Mesenchymal stem cell (in vitro differentiated cells and primary cell): ENCODE measurements around the gene CKAP2L.

Experiments
- DNase-seq: peaks from one replicate; pipeline ENCODE4 v3.0.0-alpha.2; 2013
- H2AFZ ChIP-seq: one replicate; pipeline ENCODE4 v1.6.1; 2013; ENCODE audit warnings: low read depth, mild to moderate bottlenecking, control low read depth, inconsistent platforms, low read length, moderate library complexity
- H2AK5ac ChIP-seq: 2 replicates; pipeline ENCODE4 v1.6.1; 2013; ENCODE audit warnings: low read length, moderate library complexity, mild to moderate bottlenecking, inconsistent platforms; ENCODE audit not compliant: severe bottlenecking
- H2BK120ac ChIP-seq: one replicate; pipeline ENCODE4 v1.6.1; 2013; ENCODE audit warnings: low read depth, mild to moderate bottlenecking, inconsistent platforms, low read length, moderate library complexity
- H2BK12ac ChIP-seq, 2 experiments: one replicate each; pipeline ENCODE4 v1.6.1; 2013; ENCODE audit warnings: inconsistent platforms in 2 of 2, low read length in 2 of 2, mild to moderate bottlenecking in 2 of 2, moderate library complexity in 2 of 2, control low read depth in 1 of 2
- H2BK15ac ChIP-seq: one replicate; pipeline ENCODE4 v1.6.1; 2013; ENCODE audit warnings: mild to moderate bottlenecking, low read depth, inconsistent platforms; ENCODE audit not compliant: poor library complexity, severe bottlenecking
- H2BK5ac ChIP-seq: 2 replicates; pipeline ENCODE4 v1.6.1; 2013; ENCODE audit warnings: low read depth, mild to moderate bottlenecking, low read length, control low read depth, inconsistent platforms; ENCODE audit not compliant: poor library complexity, severe bottlenecking
- H3K14ac ChIP-seq, 2 experiments: one replicate each; pipeline ENCODE4 v1.6.1; 2013; ENCODE audit warnings: inconsistent platforms in 2 of 2, low read length in 2 of 2, control low read depth in 1 of 2, mild to moderate bottlenecking in 1 of 2, moderate library complexity in 1 of 2
- H3K18ac ChIP-seq, 2 experiments: one replicate each; pipeline ENCODE4 v1.6.1; 2013; ENCODE audit warnings: inconsistent platforms in 2 of 2, low read length in 2 of 2, control low read depth in 1 of 2, low read depth in 1 of 2, mild to moderate bottlenecking in 1 of 2
- H3K23ac ChIP-seq, 2 experiments: one replicate each; pipeline ENCODE4 v1.6.1; 2013; ENCODE audit warnings: inconsistent platforms in 2 of 2, low read length in 2 of 2, mild to moderate bottlenecking in 2 of 2, moderate library complexity in 2 of 2, control low read depth in 1 of 2
- H3K27ac ChIP-seq: 2 replicates; pipeline ENCODE4 v1.5.1; 2013; ENCODE audit warnings: mild to moderate bottlenecking, moderate library complexity, low read length, control low read depth, inconsistent platforms; ENCODE audit not compliant: poor library complexity, severe bottlenecking
- H3K27me3 ChIP-seq, 2 experiments: 2 replicates each; pipeline versions ENCODE4 v1.6.1 to v1.7.0; 2013; ENCODE audit warnings: low read length in 2 of 2, mild to moderate bottlenecking in 2 of 2, moderate library complexity in 2 of 2, control low read depth in 1 of 2, inconsistent platforms in 1 of 2; ENCODE audit not compliant: control insufficient read depth in 1 of 2, insufficient read depth in 1 of 2
- H3K36me3 ChIP-seq, 2 experiments: 2 replicates each; pipeline versions ENCODE4 v1.6.1 to v1.7.0; 2013; ENCODE audit warnings: low read length in 2 of 2, control low read depth in 1 of 2, inconsistent platforms in 1 of 2, low read depth in 1 of 2, mild to moderate bottlenecking in 1 of 2; ENCODE audit not compliant: insufficient read depth in 2 of 2, control insufficient read depth in 1 of 2
- H3K4ac ChIP-seq, 2 experiments: one replicate each; pipeline ENCODE4 v1.6.1; 2013; ENCODE audit warnings: inconsistent platforms in 2 of 2, low read length in 2 of 2, mild to moderate bottlenecking in 2 of 2, moderate library complexity in 2 of 2, control low read depth in 1 of 2, low read depth in 1 of 2
- H3K4me1 ChIP-seq: 2 replicates; pipeline ENCODE4 v1.6.1; 2013; ENCODE audit warnings: low read depth, low read length, control low read depth; ENCODE audit not compliant: control insufficient read depth, insufficient read depth
- H3K4me2 ChIP-seq: 2 replicates; pipeline ENCODE4 v1.6.1; 2013; ENCODE audit warnings: low read length, mild to moderate bottlenecking, inconsistent platforms; ENCODE audit not compliant: poor library complexity, severe bottlenecking
- H3K4me3 ChIP-seq, 2 experiments: 2 replicates each; pipeline versions ENCODE4 v1.5.1 to v1.7.0; 2013; ENCODE audit warnings: low read length in 2 of 2, mild to moderate bottlenecking in 2 of 2, control low read depth in 1 of 2, low read depth in 1 of 2; ENCODE audit not compliant: insufficient read depth in 1 of 2
- H3K79me1 ChIP-seq: replicated peaks from 2 replicates; pipeline ENCODE4 v1.6.1; 2013; ENCODE audit warnings: mild to moderate bottlenecking, control low read depth, low read length, inconsistent platforms; ENCODE audit not compliant: poor library complexity, severe bottlenecking
- H3K9ac ChIP-seq: 2 replicates; pipeline ENCODE4 v1.7.0; 2013; ENCODE audit warnings: mild to moderate bottlenecking, low read length, moderate library complexity
- H3K9me3 ChIP-seq: 2 replicates; pipeline ENCODE4 v1.7.0; 2013; ENCODE audit warnings: mild to moderate bottlenecking, low read length; ENCODE audit not compliant: control insufficient read depth
- H4K8ac ChIP-seq: one replicate; pipeline ENCODE4 v1.6.1; 2013; ENCODE audit warnings: inconsistent platforms, mild to moderate bottlenecking, low read length, moderate library complexity
- H4K91ac ChIP-seq: one replicate; pipeline ENCODE4 v1.6.1; 2013; ENCODE audit warnings: mild to moderate bottlenecking, low read length, inconsistent platforms
- WGBS: methylation state at CpG from one replicate; pipeline ENCODE4 v1.1.7; 2013; ENCODE audit warnings: mixed read lengths; 5-methylcytosine and 5-hydroxymethylcytosine counted together

The CKAP2L gene

GRCh38 chr2:112774536-112775285, 10.3 kb upstream of the CKAP2L start:
- Histone ChIP-seq H2BK15ac (no peak overlapping the region), H2AFZ (no peak overlapping the region), H4K8ac (no peak overlapping the region), H2BK12ac (no peak overlapping the region), H3K23ac (no peak overlapping the region), H3K18ac (no peak overlapping the region), H3K36me3 (no peaks in the 10 kb centered on the region), H2AK5ac (no peak overlapping the region), H3K27ac (no peak overlapping the region), H3K9me3 (no peaks in the 10 kb centered on the region), H3K4me3 (no peak overlapping the region), H4K91ac (no peak overlapping the region), H2BK5ac (no peak overlapping the region), H2BK120ac (no peak overlapping the region), H3K9ac (no peak overlapping the region), H3K4me2 (no peak overlapping the region), H3K4me1 (no peaks in the 10 kb centered on the region), H3K14ac (no peak overlapping the region), H3K4ac (no peak overlapping the region), H3K79me1 (no peaks in the 10 kb centered on the region), H3K27me3 (no peaks in the 10 kb centered on the region)
- no peak for DNase-seq
- WGBS, result 87% methylated on average over 2 of the region's 3 CpGs

DNA sequence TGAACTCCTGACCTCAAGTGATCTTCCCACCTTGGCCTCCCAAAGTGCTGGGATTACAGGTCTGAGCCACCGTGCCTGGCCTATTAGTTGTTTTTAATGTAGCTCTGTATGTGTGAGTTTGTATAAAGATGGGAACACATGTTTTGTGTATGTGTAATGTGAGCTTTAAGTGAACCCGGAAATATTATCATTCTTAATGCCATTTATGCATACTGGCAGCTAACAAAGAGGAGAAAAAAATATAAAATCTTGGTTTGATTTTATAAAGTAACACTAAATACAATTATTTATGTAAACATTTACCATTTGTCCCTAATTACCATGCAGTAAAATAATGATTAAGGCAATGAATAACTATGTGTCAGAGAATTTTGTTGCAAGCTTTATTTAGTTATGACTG, 9.1 kb upstream of the CKAP2L start:
- no peak overlapping the region for H2BK12ac ChIP-seq
- H3K14ac ChIP-seq, result no peak overlapping the region
- H4K91ac ChIP-seq, result no peak overlapping the region
- H3K36me3 ChIP-seq, result no peaks in the 10 kb centered on the region
- no peaks in the 10 kb centered on the region for H3K27me3 ChIP-seq
- no peaks in the 10 kb centered on the region for H3K79me1 ChIP-seq
- no peak overlapping the region for H3K27ac ChIP-seq
- H3K4me1 ChIP-seq, result no peaks in the 10 kb centered on the region
- H3K23ac ChIP-seq, result no peak overlapping the region
- H3K4me2 ChIP-seq, result no peak overlapping the region
- H3K18ac ChIP-seq, result no peak overlapping the region
- DNase-seq, result no peak
- H2AK5ac ChIP-seq, result no peak overlapping the region
- no peak overlapping the region for H3K9ac ChIP-seq
- no peak overlapping the region for H2BK5ac ChIP-seq
- no peak overlapping the region for H2BK15ac ChIP-seq
- no peaks in the 10 kb centered on the region for H3K9me3 ChIP-seq
- WGBS, result 45% methylated on average over 1 of the region's 2 CpGs
- no peak overlapping the region for H3K4ac ChIP-seq
- no peak overlapping the region for H3K4me3 ChIP-seq
- H4K8ac ChIP-seq, result no peak overlapping the region
- H2AFZ ChIP-seq, result no peak overlapping the region
- H2BK120ac ChIP-seq, result no peak overlapping the region

DNA sequence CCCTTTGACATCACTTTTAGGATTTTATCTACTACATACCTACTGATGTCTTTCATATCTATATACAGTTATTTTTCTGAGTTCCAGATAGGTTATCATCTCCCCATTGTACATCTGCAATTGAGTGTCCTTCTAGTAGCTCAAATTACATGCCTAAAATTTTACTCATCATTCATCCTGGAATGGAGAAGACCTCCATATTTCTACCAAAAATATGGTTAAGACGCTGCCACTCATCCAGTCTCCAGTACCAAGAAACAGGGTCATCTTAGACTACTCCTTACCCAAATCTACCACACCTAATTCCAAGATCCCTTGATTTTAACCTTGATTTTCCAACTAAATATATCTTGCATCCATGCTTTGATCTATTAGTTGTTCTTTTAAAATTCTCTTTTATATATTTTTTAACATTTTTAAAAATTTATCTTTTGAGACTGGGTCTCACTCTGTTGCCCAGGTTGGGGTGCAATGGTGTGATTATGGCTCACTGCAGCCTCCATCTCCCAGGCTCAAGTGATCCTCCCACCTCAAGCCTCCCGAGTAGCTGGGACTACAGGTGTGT, 8.6 kb upstream of the CKAP2L start:
- no peaks in the 10 kb centered on the region for H3K27me3 ChIP-seq

DNA sequence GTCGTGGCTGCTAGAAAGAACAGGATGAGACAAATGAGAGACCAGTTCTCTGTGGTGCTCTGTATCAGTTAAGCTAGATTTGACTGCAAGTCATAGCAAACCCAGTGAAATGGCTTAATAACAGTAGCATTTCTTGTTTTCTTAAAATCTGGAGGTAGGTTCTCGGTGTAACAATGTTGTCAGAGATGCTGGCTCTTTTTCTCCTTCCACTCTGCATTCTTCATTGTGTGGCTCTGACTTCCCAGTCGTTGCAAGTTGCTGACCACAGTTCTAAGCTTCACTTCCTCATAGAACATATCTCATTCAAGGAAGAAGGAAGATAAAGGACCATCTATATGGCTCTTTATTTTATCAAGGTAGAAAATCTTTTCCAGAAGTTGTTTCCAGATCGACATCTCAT, 7.9 kb upstream of the CKAP2L start:
- Histone ChIP-seq H4K8ac (no peak overlapping the region), H2BK120ac (no peak overlapping the region), H2BK12ac (no peak overlapping the region), H3K14ac (no peak overlapping the region), H3K27me3 (no peaks in the 10 kb centered on the region), H3K4ac (no peak overlapping the region), H2BK15ac (no peak overlapping the region), H3K36me3 (no peaks in the 10 kb centered on the region), H3K9ac (no peak overlapping the region), H3K18ac (no peak overlapping the region), H3K4me1 (no peaks in the 10 kb centered on the region), H2BK5ac (no peak overlapping the region), H3K4me3 (no peak overlapping the region), H3K23ac (no peak overlapping the region), H2AFZ (no peak overlapping the region), H3K79me1 (no peaks in the 10 kb centered on the region), H3K27ac (no peak overlapping the region), H2AK5ac (no peak overlapping the region), H3K9me3 (no peaks in the 10 kb centered on the region), H3K4me2 (no peak overlapping the region), H4K91ac (no peak overlapping the region)
- DNase-seq, result no peak
- 75% methylated on average over 3 of the region's 4 CpGs for WGBS

More for the DNA sequence above, 8.6 kb upstream of the CKAP2L start:
- H3K14ac ChIP-seq, result no peak overlapping the region
- H3K4ac ChIP-seq, result no peak overlapping the region
- H2AFZ ChIP-seq, result no peak overlapping the region
- H3K18ac ChIP-seq, result no peak overlapping the region
- H3K4me2 ChIP-seq, result no peak overlapping the region
- H3K4me1 ChIP-seq, result no peaks in the 10 kb centered on the region
- no peaks in the 10 kb centered on the region for H3K36me3 ChIP-seq
- H2BK12ac ChIP-seq, result no peak overlapping the region
- no peak overlapping the region for H2AK5ac ChIP-seq
- H3K9me3 ChIP-seq, result no peaks in the 10 kb centered on the region
- no peak overlapping the region for H4K91ac ChIP-seq
- no peak overlapping the region for H2BK5ac ChIP-seq
- H2BK15ac ChIP-seq, result no peak overlapping the region
- H2BK120ac ChIP-seq, result peak overlapping the region; percentile 34
- 40% methylated on average over 1 of the region's 2 CpGs for WGBS
- H3K9ac ChIP-seq, result no peak overlapping the region
- no peak overlapping the region for H3K23ac ChIP-seq
- H3K79me1 ChIP-seq, result no peaks in the 10 kb centered on the region
- no peak overlapping the region for H3K4me3 ChIP-seq
- no peak overlapping the region for H3K27ac ChIP-seq
- DNase-seq, result no peak
- H4K8ac ChIP-seq, result no peak overlapping the region
